UCSD-AML1 (cell line): ENCODE results near the gene TMEM9.

Source experiments
- DNase-seq: peaks from one replicate; lab custom pipeline; 2025; ENCODE audit not compliant: unreplicated experiment; lab: John Stamatoyannopoulos, UW

TMEM9 gene

DNA sequence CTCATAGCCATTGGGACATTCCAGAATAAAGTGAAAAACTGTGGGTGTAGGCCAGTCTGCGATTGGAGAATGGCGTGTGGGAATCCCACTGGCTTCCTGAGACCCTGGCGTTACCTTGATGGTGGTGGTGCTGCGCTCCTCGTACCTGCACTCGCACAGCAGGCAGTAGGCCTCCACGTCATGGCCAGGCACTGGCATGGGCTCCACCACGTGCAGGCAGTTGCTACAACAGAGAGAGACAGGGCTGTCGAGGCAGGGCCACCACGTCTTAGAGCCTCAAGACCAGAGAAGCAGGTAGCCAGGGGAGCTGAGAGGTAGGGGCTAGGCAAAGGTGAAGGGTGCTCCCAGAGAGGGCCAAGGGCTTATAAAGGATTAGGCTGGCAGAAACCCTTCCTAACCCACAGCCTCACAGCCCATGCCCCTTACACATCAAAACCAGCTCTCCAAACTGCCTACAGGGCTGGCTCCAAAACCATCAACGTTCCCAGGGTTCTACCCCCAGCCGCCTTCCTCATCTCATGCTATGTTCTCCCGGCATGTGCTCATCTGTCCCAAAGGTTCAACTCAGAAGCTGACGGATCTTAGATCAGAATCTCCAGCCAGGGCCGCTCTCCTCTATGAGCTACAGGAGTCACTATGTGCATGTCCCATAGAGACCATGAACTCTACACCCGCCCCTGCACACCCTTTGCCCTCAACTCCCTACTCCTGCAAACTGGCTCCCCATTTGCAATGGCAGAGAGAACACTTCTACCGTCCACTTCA lies 7.5 kb downstream of the TMEM9 start:
- DNase-seq, result no peak

DNA sequence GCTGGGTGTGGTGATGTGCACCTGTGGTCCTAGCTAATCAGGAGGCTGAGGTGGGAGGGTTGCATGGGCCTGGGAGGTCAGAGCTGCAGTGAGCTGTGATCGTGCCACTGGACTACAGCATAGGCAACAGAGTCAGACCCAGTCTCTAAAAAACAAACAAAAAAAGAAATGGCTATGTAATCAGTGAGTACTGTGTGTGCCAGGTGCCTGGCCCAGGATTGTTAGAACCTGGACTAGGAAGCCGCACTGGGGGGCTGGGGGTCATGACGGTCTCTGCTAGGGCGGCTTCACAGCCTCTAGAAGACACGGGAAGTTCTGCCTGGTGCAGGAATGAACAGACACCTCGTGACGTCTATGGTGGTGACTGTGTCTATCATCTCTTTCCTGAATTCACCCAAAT lies 8.5 kb downstream of the TMEM9 start:
- DNase-seq, result no peak

DNA sequence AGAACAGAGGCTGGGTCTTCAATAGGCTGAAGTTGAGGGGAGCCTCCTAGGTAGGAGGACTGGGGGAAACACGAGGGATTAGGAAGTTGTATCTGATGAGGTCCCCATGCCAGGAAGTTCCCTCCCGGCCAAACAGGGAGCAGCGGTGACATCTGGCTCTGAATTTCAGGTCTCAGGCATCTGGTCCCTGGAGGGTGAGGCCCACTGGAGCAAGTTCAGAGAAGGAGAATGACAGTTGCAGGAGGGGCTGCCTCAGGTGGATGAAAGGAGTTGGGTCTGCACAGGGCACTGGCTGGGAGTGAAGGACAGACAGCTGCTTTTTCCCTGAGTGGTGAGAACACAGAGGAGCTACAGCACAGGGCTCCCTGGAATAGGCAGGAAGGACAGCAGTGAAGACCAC lies 9.1 kb downstream of the TMEM9 start:
- DNase-seq, result no peak

DNA sequence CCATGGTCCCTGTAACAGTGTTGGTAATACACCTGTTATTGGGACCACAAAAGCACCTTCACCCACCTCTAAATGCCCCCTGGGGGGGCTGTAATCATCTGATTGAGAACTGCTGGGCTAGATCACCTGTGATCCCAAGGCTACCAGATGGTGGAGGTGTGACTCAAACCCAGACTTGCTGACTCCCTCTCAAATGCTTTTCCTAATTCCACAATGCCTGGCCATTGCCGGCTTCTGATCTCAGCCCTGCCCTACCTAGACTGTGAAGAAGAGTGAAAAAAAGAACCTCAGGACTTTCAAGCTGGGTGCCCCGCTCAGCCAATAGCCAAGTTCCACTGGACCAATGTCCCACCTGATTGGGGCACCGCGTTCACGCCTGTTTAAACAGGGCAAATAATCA lies 9.6 kb downstream of the TMEM9 start:
- DNase-seq, result no peak

GRCh38 chr1:201143726-201144635 lies 10.3 kb downstream of the TMEM9 start:
- DNase-seq, result no peak

- no peak for DNase-seq
These were observed 11.2 kb downstream of the TMEM9 start for GRCh38 chr1:201142849-201143725.

DNA sequence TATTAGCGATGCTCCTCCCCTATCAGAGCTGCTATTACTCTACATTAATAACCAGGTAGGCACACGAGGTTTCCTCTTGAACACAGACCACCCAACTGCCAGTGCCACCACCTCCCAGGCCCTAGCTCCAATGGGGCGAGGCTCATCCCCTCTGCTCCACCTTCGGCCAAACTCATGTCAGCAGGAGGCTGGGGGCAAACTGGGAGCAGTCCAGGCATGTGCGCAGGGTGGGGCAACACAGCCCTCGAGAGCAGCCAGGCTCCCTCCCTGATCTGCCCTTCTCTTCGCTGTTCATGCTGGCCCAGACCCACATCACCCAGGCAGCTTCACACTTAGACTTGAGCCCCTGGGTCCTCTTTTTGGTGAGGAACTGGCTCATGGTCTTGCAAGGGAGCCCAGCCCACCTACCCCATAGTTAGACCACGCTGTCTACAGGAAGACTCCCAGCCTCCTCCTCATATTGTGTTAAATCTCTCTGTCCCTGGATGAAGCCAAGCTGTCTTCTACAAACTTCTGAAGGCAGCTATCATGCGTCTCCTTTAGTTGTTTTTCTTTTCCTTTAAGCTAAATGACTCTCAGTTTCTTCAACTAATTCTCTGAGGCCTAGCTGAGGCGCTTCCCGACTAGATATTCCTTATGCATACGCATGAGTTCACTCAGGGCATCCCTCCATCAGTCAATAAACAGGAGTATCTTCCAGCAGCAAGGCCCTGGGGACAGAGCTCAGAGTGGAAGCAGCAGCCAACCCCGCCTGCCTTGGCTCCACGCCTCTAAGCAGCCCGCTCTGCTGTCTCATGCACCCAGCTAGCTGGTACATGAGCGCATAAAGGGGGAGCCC lies 12.0 kb downstream of the TMEM9 start:
- no peak for DNase-seq

DNA sequence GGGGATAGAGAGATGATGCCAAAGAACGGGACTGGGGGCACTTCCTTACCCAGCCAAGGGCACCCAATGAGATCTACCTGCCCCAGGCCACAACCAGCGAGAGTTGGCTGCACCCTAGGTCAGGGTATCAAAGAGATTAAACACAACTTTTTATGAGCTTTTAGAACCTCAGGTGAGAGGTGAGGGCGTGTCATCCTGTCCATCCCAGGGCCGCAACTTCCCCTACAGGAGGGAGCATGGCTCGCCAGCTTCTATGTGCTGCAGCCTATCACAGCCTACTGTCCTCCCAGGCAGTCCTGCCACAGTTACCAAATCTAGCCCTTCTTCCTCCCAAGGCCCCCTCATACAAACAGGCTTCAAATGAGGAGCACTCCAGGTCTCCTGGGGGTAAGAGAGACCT lies 12.9 kb downstream of the TMEM9 start:
- no peak for DNase-seq

- no peak for DNase-seq
These were observed 13.4 kb downstream of the TMEM9 start for GRCh38 chr1:201140941-201141260.

GRCh38 chr1:201140235-201140940 lies 13.9 kb downstream of the TMEM9 start:
- DNase-seq, result no peak

DNA sequence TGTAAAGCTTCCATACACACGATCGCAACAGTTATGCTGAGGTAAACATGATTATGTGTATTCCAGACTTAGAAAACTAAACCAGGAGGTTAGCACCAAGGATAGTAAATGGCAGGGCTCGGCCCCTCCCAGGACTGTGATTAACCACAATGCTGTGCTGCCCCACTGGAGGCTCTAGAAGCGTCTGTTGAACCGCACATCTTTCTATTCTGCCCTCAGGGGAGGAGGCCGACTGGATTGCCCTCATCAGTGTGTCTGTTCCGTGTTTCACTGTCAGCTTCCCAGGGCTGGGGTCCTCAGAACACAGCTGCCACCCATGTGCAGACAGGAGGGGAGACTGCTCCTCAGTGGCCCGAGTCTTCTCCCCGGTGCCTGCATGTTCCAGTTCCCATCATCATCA lies 14.5 kb downstream of the TMEM9 start:
- DNase-seq, result no peak

DNA sequence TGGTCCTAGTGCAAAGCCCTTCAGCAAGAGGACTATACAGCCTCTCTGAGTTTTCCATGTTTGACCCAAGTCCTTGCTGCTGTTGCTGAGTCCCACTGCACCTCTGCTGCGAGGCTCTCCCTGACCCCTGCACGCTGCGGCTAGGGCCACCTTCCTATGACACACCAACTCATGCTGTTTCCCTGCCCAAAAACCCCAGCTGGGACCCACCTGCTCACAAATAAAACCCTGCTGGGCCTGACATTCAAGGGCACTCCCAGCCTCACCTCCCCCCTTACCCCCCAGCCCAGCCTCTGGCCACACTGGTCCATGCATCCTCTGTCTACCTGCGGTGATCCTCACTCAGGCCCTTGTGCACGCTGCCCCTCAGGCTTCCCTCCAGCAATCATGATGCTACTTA lies 15.0 kb downstream of the TMEM9 start:
- DNase-seq, result no peak

- DNase-seq, result no peak
These were observed 15.9 kb downstream of the TMEM9 start for GRCh38 chr1:201138311-201138840.

- DNase-seq, result no peak
These were observed 16.5 kb downstream of the TMEM9 start for GRCh38 chr1:201137579-201138310.

DNA sequence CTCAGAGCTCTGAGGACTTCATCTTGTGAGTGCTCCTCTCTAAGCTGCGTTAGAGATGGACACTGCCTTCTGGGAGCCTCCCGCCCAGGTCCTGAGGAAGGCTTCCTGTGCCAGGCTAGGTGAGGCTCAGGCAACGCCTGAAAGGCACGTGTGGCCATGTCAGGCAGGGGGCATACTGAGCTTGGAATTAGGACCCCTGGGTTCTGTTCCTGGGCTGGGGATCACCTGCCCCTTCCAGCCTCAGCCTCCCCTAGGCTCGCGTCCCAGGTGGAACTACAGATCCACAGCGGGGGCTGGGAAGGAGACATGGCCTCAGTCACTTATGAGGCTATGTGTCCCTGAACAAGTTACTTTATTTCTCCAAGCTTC lies 17.3 kb downstream of the TMEM9 start:
- no peak for DNase-seq

- no peak for DNase-seq
These were observed 17.8 kb downstream of the TMEM9 start for GRCh38 chr1:201136355-201137023.

- DNase-seq, result no peak
These were observed 19.9 kb downstream of the TMEM9 start for GRCh38 chr1:201134405-201134804.

DNA sequence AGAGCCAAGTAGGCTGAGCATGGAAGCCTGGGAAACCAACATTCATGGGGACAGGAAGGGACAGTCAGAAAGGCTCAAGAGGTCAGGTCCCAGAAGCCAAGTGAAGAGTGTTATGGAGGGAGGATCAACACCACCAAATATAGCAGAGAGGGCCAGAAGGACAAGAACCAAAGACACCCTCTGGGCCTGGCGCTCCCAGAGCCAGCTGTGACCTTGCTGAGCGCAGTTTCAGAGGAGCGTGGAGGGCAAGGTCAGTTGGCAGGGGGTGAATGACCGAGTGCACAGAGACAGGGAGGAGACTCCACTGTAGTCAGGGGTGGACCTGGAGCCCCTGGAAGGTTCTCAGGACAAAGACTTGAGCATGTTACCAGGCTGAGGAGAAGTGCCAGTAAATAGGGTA lies 22.9 kb downstream of the TMEM9 start:
- no peak for DNase-seq

- DNase-seq, result no peak
These were observed 25.3 kb downstream of the TMEM9 start for GRCh38 chr1:201128962-201129361.
